HG02588 (cell line): ENCODE data around the gene PRPF6.
"Not testable (repeated sequence)": the region's sequence is repeated elsewhere in the genome, so short reads cannot be mapped to it uniquely, and the experiment has no call there.

Source experiments
- ATAC-seq: cut with Tn5 transposase; IDR thresholded peaks from one replicate; pipeline ENCODE4 v1.9.1; 2021; ENCODE audit warnings: mild to moderate bottlenecking, moderate library complexity; ENCODE audit not compliant: unreplicated experiment

Gene PRPF6

DNA sequence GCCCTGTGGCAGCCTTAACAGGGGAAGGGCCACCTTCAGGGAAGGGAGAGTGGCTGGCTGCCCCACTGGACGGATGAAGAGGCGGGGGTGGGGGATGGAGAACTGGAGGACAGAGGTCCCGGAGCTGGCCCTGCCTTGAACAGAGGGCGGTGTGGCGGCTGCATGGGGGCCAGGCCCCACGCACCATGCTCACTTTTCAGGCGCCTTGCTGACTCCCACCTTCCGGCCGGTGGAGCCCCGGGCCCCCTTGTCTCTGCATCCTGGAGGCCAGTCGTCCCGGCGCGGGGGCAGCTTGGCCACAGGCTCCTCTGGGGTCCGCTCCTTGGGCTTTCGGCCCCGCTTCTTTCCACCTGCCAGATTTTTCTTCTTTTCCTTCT lies 21.2 kb upstream of the PRPF6 start:
- ATAC-seq, result no peak

GRCh38 chr20:63960654-63961621 lies 20.0 kb upstream of the PRPF6 start:
- not testable (repeated sequence) for ATAC-seq

- ATAC-seq, result no peak
Observed at GRCh38 chr20:63961664-63962425, 19.1 kb upstream of the PRPF6 start.

- ATAC-seq, result no peak
Observed at GRCh38 chr20:63962426-63963347, 18.2 kb upstream of the PRPF6 start.

DNA sequence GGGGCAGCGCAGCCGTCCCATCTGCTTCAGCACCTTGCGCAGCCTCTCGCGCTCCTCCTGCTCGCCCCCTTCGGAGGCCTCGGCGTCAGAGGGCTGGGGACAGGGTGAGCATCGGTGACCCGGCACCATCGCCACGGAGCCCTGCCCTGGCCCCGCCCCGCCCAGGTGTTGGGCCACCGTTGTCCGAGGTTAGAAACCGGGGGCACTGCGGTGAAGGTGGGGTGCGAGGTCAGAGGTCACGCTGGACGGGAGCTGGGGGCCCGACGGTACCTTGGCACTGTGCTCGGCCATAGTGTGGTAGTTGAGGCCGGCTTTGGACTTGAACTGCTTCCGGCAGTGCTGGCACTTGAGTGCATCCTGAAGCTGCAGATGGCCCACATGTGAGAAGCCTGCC lies 17.6 kb upstream of the PRPF6 start:
- ATAC-seq, result no peak

GRCh38 chr20:63963784-63964301 lies 17.1 kb upstream of the PRPF6 start:
- no peak for ATAC-seq

DNA sequence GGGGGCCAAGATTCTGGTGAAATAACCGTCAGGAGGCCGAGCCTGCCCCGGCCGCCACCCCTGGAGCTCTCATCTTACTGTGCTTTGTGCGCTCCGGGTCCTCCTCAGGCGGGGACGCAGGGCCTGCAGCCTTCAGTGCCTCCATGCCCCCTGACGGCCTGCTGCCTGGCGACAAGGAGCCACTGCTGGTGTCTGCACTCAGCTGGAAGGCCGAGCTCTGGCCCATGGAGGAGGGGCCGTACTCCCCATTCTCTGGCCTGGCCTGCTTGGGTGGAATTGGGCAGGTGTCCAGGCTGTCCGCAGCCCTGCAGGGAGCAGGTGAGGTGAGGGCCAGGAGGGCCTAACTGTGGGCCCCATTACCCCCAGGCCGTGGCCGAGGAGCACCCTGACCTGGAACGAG lies 16.5 kb upstream of the PRPF6 start:
- ATAC-seq, result no peak

- ATAC-seq, result no peak
Observed at GRCh38 chr20:63966172-63966943, 14.6 kb upstream of the PRPF6 start.

DNA sequence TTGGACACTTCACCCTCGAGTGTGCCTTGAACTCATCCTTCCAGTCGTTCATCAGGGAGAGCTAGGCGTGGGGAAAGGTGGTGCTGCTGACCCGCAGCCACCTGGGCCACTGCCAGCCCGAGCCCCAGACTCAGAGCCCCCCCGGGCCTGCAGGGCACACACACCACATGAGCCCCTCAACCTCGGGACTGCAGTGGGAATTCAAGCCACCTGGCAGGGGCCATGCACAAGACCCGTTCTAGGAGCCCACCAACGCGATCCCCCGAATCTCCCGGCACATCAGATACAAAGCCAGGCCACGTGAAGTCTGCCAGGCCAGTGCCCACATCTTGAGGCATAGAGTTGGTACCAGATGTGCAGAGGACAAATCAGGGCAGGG lies 14.0 kb upstream of the PRPF6 start:
- no peak for ATAC-seq

DNA sequence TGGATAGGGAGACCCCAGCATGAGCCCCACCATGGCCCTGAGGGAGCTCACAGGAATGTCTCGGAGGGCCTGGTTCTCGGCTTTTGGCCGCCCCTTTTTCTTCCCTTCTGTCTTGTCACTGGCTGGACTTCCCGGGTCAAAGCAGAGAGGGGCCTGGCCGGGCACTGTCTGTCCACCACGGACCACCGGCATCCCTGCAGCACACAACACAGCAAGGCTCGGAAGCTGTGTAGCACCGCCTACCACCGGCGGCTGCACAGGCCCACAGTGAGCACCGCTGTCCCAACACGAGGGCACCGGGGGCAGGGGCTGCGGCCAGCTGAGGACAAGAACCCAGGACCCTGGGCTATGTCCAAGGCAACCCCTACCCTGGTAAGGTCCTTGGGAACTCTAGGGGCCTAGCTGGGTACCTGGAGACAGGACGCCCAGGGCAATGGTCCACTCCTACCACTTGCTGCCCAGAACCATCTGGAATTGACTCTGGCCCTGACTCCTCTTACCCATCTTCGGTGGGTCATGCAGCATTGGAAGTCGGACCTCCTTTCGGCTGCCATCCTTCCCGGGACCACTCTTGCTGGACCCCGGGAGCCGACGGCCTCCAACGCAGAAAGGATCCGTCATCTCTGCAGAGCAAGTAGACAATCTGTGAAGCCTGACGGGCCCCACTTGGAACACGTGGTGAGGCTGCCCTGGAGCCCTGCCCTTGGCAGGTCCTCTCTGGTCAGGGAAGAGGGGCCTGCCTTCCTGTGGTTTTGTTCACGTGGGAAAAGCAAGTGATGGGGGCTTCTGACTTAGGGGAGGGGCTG lies 13.4 kb upstream of the PRPF6 start:
- ATAC-seq, result no peak

- ATAC-seq, result no peak
Observed at GRCh38 chr20:63968136-63968927, 12.6 kb upstream of the PRPF6 start.

DNA sequence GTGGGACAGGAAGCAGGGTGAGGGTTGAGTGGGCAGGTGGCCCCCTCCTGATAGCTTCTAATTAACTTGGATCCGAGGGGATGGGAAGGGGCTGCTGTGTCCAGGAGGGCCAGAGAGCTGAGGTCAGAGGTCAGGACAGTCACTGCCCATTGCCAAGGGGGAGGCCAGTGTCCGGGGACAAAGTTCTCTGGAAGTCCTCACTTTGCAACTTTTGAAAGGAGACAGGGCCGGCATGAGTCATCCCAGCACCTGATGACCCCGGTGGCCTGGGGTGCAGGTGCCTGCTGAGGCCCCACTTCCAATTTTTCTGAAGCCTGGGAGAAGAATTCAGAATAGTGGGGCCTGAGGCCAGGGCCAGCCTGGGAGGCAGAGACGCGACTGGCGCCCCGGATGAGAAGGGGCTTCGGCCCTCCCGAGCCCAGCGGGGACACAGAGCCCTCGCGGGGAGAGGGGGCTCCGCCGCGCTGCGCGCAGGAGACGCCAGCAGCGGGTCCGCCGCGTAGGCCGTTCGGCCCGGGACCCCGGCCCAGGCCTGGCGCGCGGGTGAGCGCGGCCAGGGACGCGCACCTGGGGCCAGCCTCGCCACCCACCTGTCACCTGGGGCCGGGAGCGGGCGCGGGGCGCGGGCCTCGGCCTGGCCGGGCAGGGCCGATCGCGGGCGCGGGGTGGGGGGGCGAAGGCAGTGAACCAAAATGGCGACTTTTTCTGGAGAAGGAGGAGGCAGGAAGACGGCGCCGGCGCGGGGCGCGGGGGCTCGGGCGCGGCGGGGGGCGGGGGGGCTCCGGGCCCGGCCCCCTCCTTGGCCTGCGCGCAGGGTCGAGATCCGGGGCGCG lies 11.8 kb upstream of the PRPF6 start:
- no peak for ATAC-seq

DNA sequence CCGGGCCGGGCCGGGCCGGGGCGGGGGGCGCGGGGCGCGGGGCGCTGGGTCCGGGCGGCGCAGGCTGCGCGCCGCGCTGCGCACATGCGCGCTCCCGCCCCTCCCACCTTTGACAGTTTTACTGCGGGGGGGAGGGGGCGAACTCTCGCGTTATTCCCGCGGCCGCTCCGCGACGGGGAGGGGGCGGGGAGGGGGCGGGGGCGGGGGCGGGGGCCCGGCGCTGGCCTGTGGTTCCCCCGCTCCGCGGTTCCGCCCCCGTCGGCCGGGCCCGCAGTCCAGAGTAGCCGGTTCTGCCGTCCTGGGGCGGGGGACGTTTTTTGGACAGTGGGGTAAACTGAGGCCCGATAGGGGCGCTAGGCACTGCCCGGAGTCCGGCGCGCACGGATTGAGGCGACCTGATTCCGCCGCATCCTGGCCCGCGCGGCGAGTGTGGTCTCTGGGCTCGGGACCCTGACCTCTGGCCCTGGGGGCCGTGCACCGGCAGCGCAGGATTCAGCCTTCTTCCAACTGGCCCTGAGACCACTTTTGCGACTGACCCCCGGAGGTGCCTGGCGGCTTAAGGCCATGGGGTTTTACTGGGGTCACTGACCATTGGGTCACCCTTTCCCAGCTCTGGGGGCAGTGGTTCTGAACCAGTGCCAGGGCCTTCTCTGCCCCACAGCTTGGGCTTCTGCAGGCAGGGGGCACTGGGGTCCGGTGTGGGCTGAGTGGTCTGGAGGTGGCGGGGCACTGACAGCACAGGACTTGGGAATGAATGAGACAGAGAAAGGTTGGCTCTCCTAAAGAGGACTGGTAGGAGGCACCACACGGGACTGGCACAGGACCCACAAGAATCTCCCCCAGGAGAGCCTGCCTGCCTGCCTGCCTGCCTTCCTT lies 10.9 kb upstream of the PRPF6 start, which contains the start of gene ZNF512B:
TSS of gene ZNF512B (minus strand) at position 93 of the 876 bp plus-strand sequence. CDS start 1,980 bp downstream, outside the sequence.
- ATAC-seq, result no peak

- ATAC-seq, result no peak
Observed at GRCh38 chr20:63970714-63971431, 10.1 kb upstream of the PRPF6 start.

- ATAC-seq, result not testable (repeated sequence)
Observed at GRCh38 chr20:63971960-63972311, 9.0 kb upstream of the PRPF6 start.
